Mesothelial cell of epicardium (in vitro differentiated cells): ENCODE data around the gene ZNF385A. TPM values are rescaled to one million over a fixed set of nuclear protein-coding genes. Genes with fewer than 3 reads are reported as not detected.
A peak's percentile ranks its signal among the peaks of the same experiment; 100 is the strongest.

Source experiments
- DNase-seq, 2 experiments: peaks; one replicate each; pipeline ENCODE4 v3.0.0; 2021; ENCODE audit warnings: low spot score in 2 of 2; ENCODE audit not compliant: unreplicated experiment in 2 of 2
- H3K27ac Mint-ChIP-seq: 2 replicates; pipeline ENCODE4 v1.8.0; 2021; ENCODE audit warnings: mixed read lengths
- H3K27me3 Mint-ChIP-seq: 2 replicates; pipeline ENCODE4 v1.8.0; 2021; ENCODE audit warnings: low read depth, mixed read lengths
- H3K36me3 Mint-ChIP-seq: 2 replicates; pipeline ENCODE4 v1.8.0; 2021; ENCODE audit warnings: mixed read lengths
- H3K4me1 Mint-ChIP-seq: 2 replicates; pipeline ENCODE4 v1.8.0; 2021; ENCODE audit warnings: mixed read lengths
- H3K4me3 Mint-ChIP-seq: 2 replicates; pipeline ENCODE4 v1.8.0; 2021; ENCODE audit warnings: mild to moderate bottlenecking, moderate library complexity, mixed read lengths
- H3K9me3 Mint-ChIP-seq: 2 replicates; pipeline ENCODE4 v1.8.0; 2021; ENCODE audit warnings: mixed read lengths
- CTCF ChIP-seq: fragments of 200-600 bp; sonication (generic); IDR thresholded peaks from one replicate; pipeline ENCODE4 v1.5.0; 2021; ENCODE audit warnings: antibody characterized with exemption; ENCODE audit not compliant: unreplicated experiment
- total RNA-seq: library from RNA; stranded (reverse); gene quantifications from 3 replicates; pipeline ENCODE4 v1.2.1, GENCODE V29; 2021

The ZNF385A gene
- total RNA-seq, 1 donor from 2014 or later = 35.4 TPM

- no peak for TF ChIP-seq CTCF
- H3K4me3 Mint-ChIP-seq = peak overlapping the region; percentile 86
- peaks cover 9% of the 10 kb centered on the region for H3K27me3 Mint-ChIP-seq
These were observed 34.0 kb upstream of the ZNF385A start for GRCh38 chr12:54418441-54419087.

DNA sequence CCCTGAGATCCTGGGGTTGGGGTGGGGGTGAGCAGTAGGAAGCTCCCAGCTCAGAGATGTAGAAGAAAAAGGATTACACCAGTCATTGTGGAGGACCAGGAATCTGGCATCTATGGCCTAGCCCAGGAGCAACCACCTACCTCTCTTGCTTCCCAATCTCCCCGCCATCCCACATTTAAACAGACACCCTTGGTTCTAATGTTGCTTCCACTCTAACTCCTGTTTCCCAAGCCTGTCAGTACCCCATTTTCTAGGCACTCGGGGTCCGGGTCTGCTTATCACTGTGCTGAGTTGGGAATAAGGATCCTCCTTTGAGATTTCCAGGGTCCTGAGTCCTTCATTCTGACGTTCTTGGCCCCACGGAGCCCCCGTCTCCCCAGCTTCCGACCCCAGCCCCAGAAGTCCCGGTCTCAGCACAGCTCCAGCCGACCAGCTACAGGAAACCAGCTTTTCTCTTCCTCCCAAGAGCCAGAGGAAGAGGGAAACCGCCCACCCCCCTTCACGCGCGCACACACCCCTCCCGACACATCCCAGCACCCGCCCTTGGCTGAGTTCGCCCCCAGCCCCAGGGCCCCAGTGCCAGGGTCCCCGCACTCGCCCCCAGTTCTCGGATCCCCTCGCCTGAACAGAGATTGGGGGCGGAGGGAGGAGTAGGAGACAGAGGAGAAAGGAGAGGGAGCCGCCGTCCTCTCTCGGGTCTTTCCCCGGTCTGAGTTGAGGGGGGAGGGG, 33.3 kb upstream of the ZNF385A start:
- Mint-ChIP-seq H3K27me3 (peaks cover 5% of the 10 kb centered on the region), H3K4me1 (peaks cover 27% of the 10 kb centered on the region), H3K9me3 (no peaks in the 10 kb centered on the region), H3K36me3 (no peaks in the 10 kb centered on the region), H3K4me3 (peak overlapping the region; percentile 86), H3K27ac (peak overlapping the region; percentile 87)
- no peak for TF ChIP-seq CTCF
- peak in 1 of 2 experiments; percentile 45 for DNase-seq

More at GRCh38 chr12:54418441-54419087, 34.0 kb upstream of the ZNF385A start:
- Mint-ChIP-seq H3K9me3 (no peaks in the 10 kb centered on the region), H3K36me3 (no peaks in the 10 kb centered on the region), H3K4me1 (peaks cover 27% of the 10 kb centered on the region), H3K27ac (peak overlapping the region; percentile 87)
- DNase-seq = peak in 1 of 2 experiments; percentile 45

DNA sequence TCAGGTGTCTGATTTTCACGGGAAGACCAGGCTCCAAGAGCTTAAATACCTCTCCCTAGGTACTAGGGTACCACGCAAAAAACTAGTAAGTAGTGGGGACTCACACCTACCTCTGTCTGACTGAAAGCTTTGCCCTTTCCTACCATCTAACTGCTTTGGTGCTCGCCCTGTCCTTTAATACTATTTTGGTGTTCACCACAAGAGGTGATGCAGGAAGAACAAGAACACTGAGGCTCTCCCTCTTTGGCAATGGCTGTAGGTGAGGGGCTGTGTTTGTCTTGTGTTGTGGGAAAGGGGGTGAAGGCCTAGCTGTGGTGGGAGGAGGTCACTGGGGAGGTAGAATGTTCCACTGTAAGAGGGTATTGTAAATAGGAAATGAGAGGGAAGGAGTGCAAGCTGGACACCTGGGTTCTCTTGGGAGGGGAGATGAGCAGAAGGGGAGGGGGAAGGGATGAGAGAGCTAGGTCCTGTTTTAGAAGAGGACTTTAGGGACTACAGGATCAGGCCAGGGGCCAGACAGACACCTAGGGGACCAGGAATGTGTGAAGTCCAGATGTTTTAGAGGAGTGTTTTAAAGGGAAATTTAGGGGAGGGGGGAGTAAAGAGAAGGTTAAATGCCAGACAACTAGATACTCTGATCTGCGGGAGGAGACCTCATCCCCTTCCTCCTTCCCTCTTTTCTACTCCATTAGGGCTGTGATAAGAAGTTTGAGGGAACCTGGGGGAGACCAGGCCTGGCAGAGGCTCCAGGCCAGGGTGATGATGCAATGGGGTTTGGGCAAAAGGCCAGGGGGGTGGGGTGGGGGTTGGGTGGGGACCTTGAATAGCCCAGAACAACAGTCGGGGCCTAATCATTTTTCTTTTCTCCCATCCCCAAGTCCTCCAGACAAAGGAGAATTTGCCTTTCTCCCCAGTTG, 32.4 kb upstream of the ZNF385A start:
- no peak for DNase-seq
- no peaks in the 10 kb centered on the region for H3K9me3 Mint-ChIP-seq
- peaks cover 27% of the 10 kb centered on the region for H3K4me1 Mint-ChIP-seq
- peak overlapping the region; percentile 87 for H3K27ac Mint-ChIP-seq
- TF ChIP-seq CTCF = no peak
- peaks cover 2% of the 10 kb centered on the region for H3K27me3 Mint-ChIP-seq
- no peaks in the 10 kb centered on the region for H3K36me3 Mint-ChIP-seq
- peak overlapping the region; percentile 86 for H3K4me3 Mint-ChIP-seq

GRCh38 chr12:54415221-54415929, 30.8 kb upstream of the ZNF385A start:
- H3K36me3 Mint-ChIP-seq = peaks cover 2% of the 10 kb centered on the region
- no peak overlapping the region for H3K4me3 Mint-ChIP-seq
- TF ChIP-seq CTCF = no peak
- no peak for DNase-seq
- no peak overlapping the region for H3K27ac Mint-ChIP-seq
- peaks cover 18% of the 10 kb centered on the region for H3K4me1 Mint-ChIP-seq
- H3K9me3 Mint-ChIP-seq = no peaks in the 10 kb centered on the region
- H3K27me3 Mint-ChIP-seq = no peaks in the 10 kb centered on the region
